Gastroesophageal sphincter (tissue), 4 donors: ENCODE results near the gene LXN. TPM values are rescaled to one million over a fixed set of nuclear protein-coding genes. Genes with fewer than 3 reads are reported as not detected.

Experiments
- ATAC-seq: fragments of 150-250 bp; one replicate; pipeline ENCODE4 v1.9.1; 2016; ENCODE audit warnings: mild to moderate bottlenecking, moderate library complexity
- H3K27ac ChIP-seq, 4 donors: fragments of 200-600 bp; sonication (generic) in 3 of 4; 1 replicate in 3 of 4; 2 replicates in 1 of 4; pipeline ENCODE4 v1.5.1; 2016 to 2019
- H3K27me3 ChIP-seq: fragments of 200-600 bp; sonication (generic); one replicate; pipeline ENCODE4 v1.5.1; 2019
- H3K36me3 ChIP-seq, 2 donors: fragments of 200-600 bp; sonication (generic); one replicate each; pipeline ENCODE4 v1.5.1; 2019; ENCODE audit warnings: control low read depth in 1 of 2
- H3K4me1 ChIP-seq, 3 donors: fragments of 200-600 bp; sonication (generic); 1 replicate in 2 of 3; 2 replicates in 1 of 3; pipeline ENCODE4 v1.5.1; 2016 to 2019; ENCODE audit warnings: control low read depth in 2 of 3
- H3K4me3 ChIP-seq, 2 donors: fragments of 200-600 bp; sonication (generic); one replicate each; pipeline ENCODE4 v1.5.1; 2019; ENCODE audit warnings: mild to moderate bottlenecking in 1 of 2, moderate library complexity in 1 of 2
- H3K9me3 ChIP-seq, 3 donors: fragments of 200-600 bp; sonication (generic); one replicate each; pipeline ENCODE4 v1.5.1; 2017 to 2019; ENCODE audit warnings: control low read depth in 2 of 3
- EP300 ChIP-seq: sonication (generic); formaldehyde crosslinking; IDR thresholded peaks from one replicate; pipeline ENCODE4 v1.6.1; 2017; ENCODE audit warnings: antibody characterized with exemption, mild to moderate bottlenecking
- POLR2A ChIP-seq, 2 donors: fragments of 450-650 bp; IDR thresholded peaks; one replicate each; pipeline ENCODE4 v1.6.1; 2017; ENCODE audit warnings: antibody characterized with exemption in 2 of 2, mild to moderate bottlenecking in 2 of 2, moderate library complexity in 1 of 2
- POLR2AphosphoS5 ChIP-seq: sonication (generic); formaldehyde crosslinking; IDR thresholded peaks from one replicate; pipeline ENCODE4 v1.6.1; 2017; ENCODE audit warnings: antibody characterized with exemption
- WGBS, 2 donors: methylation state at CpG; one replicate each; pipeline ENCODE4 v1.1.5; 2018; ENCODE audit warnings: low coverage in 1 of 2; 5-methylcytosine and 5-hydroxymethylcytosine counted together
- total RNA-seq, 4 donors: library from RNA; depleted of rRNA; stranded (reverse); fragments of >200 nt; gene quantifications; one replicate each; pipeline ENCODE4 v1.1.0, GENCODE V29; 2016
- TF ChIP-seq, protein P1 (sequence below), 4 experiments: fragments of 200-600 bp in 2 of 4; fragments of 450-650 bp in 2 of 4; sonication (generic) in 1 of 4; IDR thresholded peaks; one replicate each; pipeline ENCODE4 v1.5.1; 2017 to 2019; ENCODE audit warnings: antibody characterized with exemption in 4 of 4, mild to moderate bottlenecking in 2 of 4, moderate library complexity in 2 of 4

Gene LXN, protein sequence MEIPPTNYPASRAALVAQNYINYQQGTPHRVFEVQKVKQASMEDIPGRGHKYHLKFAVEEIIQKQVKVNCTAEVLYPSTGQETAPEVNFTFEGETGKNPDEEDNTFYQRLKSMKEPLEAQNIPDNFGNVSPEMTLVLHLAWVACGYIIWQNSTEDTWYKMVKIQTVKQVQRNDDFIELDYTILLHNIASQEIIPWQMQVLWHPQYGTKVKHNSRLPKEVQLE
- 10 to 100 TPM in 1 of 4 donors, 1 to 10 TPM in 3; 4.0 to 23.6 (median 6.7) TPM for total RNA-seq

- Histone ChIP-seq H3K27ac (peak within 1 kb of the TSS; percentile 8 to 80 (median 74)), H3K27me3 (no peaks in the 10 kb centered on the region), H3K4me1 (peaks cover 0 to 26% (median 0%) of the 10 kb centered on the region in 3 donors), H3K36me3 (peaks cover 0 to 48% of the 10 kb centered on the region in 2 donors), H3K4me3 (peak within 1 kb of the TSS; percentile 44 to 53), H3K9me3 (no peaks in the 10 kb centered on the region)
- ATAC-seq, result peak; percentile 96
- TF ChIP-seq, protein P1, sequence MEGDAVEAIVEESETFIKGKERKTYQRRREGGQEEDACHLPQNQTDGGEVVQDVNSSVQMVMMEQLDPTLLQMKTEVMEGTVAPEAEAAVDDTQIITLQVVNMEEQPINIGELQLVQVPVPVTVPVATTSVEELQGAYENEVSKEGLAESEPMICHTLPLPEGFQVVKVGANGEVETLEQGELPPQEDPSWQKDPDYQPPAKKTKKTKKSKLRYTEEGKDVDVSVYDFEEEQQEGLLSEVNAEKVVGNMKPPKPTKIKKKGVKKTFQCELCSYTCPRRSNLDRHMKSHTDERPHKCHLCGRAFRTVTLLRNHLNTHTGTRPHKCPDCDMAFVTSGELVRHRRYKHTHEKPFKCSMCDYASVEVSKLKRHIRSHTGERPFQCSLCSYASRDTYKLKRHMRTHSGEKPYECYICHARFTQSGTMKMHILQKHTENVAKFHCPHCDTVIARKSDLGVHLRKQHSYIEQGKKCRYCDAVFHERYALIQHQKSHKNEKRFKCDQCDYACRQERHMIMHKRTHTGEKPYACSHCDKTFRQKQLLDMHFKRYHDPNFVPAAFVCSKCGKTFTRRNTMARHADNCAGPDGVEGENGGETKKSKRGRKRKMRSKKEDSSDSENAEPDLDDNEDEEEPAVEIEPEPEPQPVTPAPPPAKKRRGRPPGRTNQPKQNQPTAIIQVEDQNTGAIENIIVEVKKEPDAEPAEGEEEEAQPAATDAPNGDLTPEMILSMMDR (IDR thresholded peaks at IDR 0.05), result peak; percentile 29 to 70 (median 58)
- TF ChIP-seq POLR2A (IDR thresholded peaks at IDR 0.05) (peak in 1 of 2 donors; percentile 24), POLR2AphosphoS5 (peak; percentile 15), EP300 (no peak)
- WGBS, 2 donors, result 0% methylated on average over 1 of the region's 30 CpGs; no CpG with 5 or more reads in 1 of the 2 donors
Observed at GRCh38 chr3:158672215-158673176, at the start of gene LXN. Gene LXN, minus strand, starts transcription at chr3:158672648. Its CDS starts 170 bp downstream, at chr3:158672478.

DNA sequence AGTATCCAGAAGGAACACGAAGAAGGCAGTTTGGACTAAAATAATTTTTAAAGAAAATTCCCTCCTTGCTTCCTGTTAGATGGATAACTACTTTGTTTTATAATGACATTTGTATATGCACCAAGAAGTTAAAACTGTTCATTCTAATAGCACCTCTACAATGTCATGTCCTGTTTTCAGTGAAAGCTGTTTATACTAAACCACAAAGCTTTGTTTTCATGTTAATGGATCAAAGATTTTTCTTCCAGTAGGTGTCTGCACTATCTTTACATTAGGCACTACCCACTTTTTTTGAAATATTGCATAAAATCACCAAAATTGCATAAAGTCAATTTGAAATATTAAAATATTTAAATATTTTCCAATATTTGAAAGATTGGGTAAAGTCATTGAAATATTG lies 49.7 kb upstream of the LXN start:
- 75 to 86% methylated on average over 1 of the region's 1 CpG for WGBS, 2 donors
- Histone ChIP-seq H3K4me1 (peaks cover 2 to 42% (median 11%) of the 10 kb centered on the region in 3 donors), H3K36me3 (peaks cover 0 to 11% of the 10 kb centered on the region in 2 donors), H3K27ac (no peak overlapping the region), H3K4me3 (no peak overlapping the region), H3K9me3 (no peaks in the 10 kb centered on the region), H3K27me3 (no peaks in the 10 kb centered on the region)
- no peak for ATAC-seq
- TF ChIP-seq POLR2A (IDR thresholded peaks at IDR 0.05), result no peak
- TF ChIP-seq EP300, result no peak
- TF ChIP-seq, protein P1 (IDR thresholded peaks at IDR 0.05), result no peak
- TF ChIP-seq POLR2AphosphoS5, result no peak

DNA sequence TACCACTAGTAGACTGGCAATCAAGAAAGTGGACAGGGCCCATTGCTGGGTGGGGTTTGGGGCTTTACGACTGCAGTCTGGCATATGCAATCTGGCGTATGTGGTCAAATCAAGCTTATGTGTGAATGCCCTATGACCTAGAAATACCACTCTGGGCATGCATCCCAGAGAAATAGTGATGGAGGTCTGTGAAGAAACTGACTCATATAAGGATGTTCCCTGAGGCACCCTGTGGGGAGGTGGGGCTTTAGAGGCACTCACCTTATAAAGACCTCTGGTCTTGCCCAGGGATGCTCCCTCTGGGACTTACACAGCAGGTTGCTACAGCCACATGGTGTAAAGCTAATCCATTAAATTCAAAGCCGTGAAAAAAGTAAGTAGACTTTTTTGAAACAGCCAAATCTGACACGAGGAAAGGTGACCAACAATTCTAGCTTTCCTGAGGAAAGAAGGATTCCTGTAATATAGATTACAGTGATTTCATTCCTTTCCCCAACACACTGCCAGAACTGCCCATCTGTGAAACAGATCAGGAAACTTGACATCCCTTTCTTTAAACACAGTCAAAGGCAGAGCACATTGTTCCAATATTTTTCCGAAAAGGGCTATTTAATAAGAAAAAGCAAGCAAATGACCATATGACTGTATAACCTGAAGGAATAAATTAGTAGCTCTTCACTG lies 46.2 kb upstream of the LXN start:
- TF ChIP-seq POLR2AphosphoS5 (no peak), POLR2A (IDR thresholded peaks at IDR 0.05) (no peak), EP300 (no peak)
- TF ChIP-seq, protein P1 (IDR thresholded peaks at IDR 0.05), result no peak
- Histone ChIP-seq H3K27me3 (no peaks in the 10 kb centered on the region), H3K27ac (peak overlapping the region in 1 of 4 donors; percentile 4), H3K9me3 (no peaks in the 10 kb centered on the region), H3K4me1 (peaks cover 0 to 23% (median 3%) of the 10 kb centered on the region in 3 donors), H3K36me3 (peaks cover 0 to 14% of the 10 kb centered on the region in 2 donors), H3K4me3 (no peak overlapping the region)
- 74 to 78% methylated on average over 4 to 5 of the region's 5 CpGs for WGBS, 2 donors
- no peak for ATAC-seq

- peaks cover 0 to 20% of the 10 kb centered on the region in 2 donors for H3K36me3 ChIP-seq
- H3K4me3 ChIP-seq, result no peak overlapping the region
- peaks cover 0 to 19% (median 3%) of the 10 kb centered on the region in 3 donors for H3K4me1 ChIP-seq
- TF ChIP-seq, protein P1 (IDR thresholded peaks at IDR 0.05), result no peak
- no peak for TF ChIP-seq POLR2A (IDR thresholded peaks at IDR 0.05)
- TF ChIP-seq EP300, result no peak
- TF ChIP-seq POLR2AphosphoS5, result no peak
- H3K27me3 ChIP-seq, result no peaks in the 10 kb centered on the region
- WGBS, 2 donors, result 79% methylated on average over 2 of the region's 2 CpGs; no CpG with 5 or more reads in 1 of the 2 donors
- H3K9me3 ChIP-seq, result no peaks in the 10 kb centered on the region
- H3K27ac ChIP-seq, result peak overlapping the region in 1 of 4 donors; percentile 0
- ATAC-seq, result no peak
Observed at GRCh38 chr3:158717576-158717975, 45.1 kb upstream of the LXN start.
